AG04449 (cell line): ENCODE measurements around the gene RIC1.
"Not testable (repeated sequence)": the region's sequence is repeated elsewhere in the genome, so short reads cannot be mapped to it uniquely, and the experiment has no call there.

Source experiments
- CTCF ChIA-PET: fragments of 350-600 bp; formaldehyde crosslinking; extraction: SDS; loops from one replicate; lab custom pipeline; 2021; ENCODE audit warnings: antibody characterized with exemption; lab: Yijun Ruan, JAX
- POLR2A ChIA-PET: fragments of 400-600, 350-600 bp; formaldehyde crosslinking; extraction: SDS; loops from one replicate; lab custom pipeline; 2020; ENCODE audit warnings: antibody characterized with exemption, inconsistent platforms; lab: Yijun Ruan, JAX
- DNase-seq: peaks from one replicate; pipeline ENCODE4 v3.0.0-alpha.2; 2010; ENCODE audit warnings: low read depth, low spot score
- H3K4me3 ChIP-seq: 2 replicates; pipeline ENCODE4 v1.5.1; 2011; ENCODE audit warnings: low read depth, mild to moderate bottlenecking, control low read depth, low read length
- CTCF ChIP-seq: IDR thresholded peaks from one replicate; pipeline ENCODE4 v1.5.1; 2011; ENCODE audit warnings: mild to moderate bottlenecking, moderate library complexity, low read length, control low read depth, inconsistent platforms; ENCODE audit not compliant: insufficient read depth; ENCODE audit errors: missing control alignments

Gene RIC1

GRCh38 chr9:5628530-5629311, at the start of gene RIC1:
TSS of gene RIC1 (plus strand) at chr9:5629107. CDS start at chr9:5629310, 203 bp downstream.
- peak within 1 kb of the TSS; percentile 96 for H3K4me3 ChIP-seq
- CTCF ChIA-PET, result interaction anchor here (1.3 to 1.6 kb wide), 2 partner anchors 39 to 122 kb away, joined by 3 to 4 read pairs; no protein-coding TSS in a partner anchor
- POLR2A ChIA-PET, result interaction anchor here (0.5 to 1.5 kb wide), 11 partner anchors 12 to 949 kb away, joined by 3 to 7 read pairs (median 4); partner anchors contain the start of genes CDC37L1 and PDCD1LG2
- peak; percentile 55 for DNase-seq
- TF ChIP-seq CTCF, result no peak

GRCh38 chr9:5579881-5580280, 49.0 kb upstream of the RIC1 start:
- TF ChIP-seq CTCF, result no peak
- H3K4me3 ChIP-seq, result no peak overlapping the region
- no peak for DNase-seq
- POLR2A ChIA-PET, result no interaction called here
- CTCF ChIA-PET, result interaction anchor here (5.1 kb wide), 1 partner anchor 9 kb away, joined by 31 read pairs; no protein-coding TSS in a partner anchor

GRCh38 chr9:5580650-5581049, 48.3 kb upstream of the RIC1 start:
- TF ChIP-seq CTCF, result no peak
- CTCF ChIA-PET, result interaction anchor here (5.1 kb wide), 1 partner anchor 8 kb away, joined by 31 read pairs; no protein-coding TSS in a partner anchor

GRCh38 chr9:5581706-5582105, 47.2 kb upstream of the RIC1 start:
- CTCF ChIA-PET, H3K4me3 ChIP-seq, POLR2A ChIA-PET, DNase-seq: not testable (repeated sequence)

More at GRCh38 chr9:5580650-5581049, 48.3 kb upstream of the RIC1 start:
- DNase-seq, result no peak
- H3K4me3 ChIP-seq, result no peak overlapping the region
- POLR2A ChIA-PET, result no interaction called here

- CTCF ChIA-PET, result interaction anchor here (0.8 to 3.0 kb wide), 8 partner anchors 8 to 594 kb away, joined by 3 to 26 read pairs (median 6); partner anchors contain the start of gene CD274
- DNase-seq, result peak; percentile 26
- POLR2A ChIA-PET, result interaction anchor here (0.6 to 1.5 kb wide), 2 partner anchors 72 to 75 kb away, joined by 4 read pairs; partner anchors contain the start of gene PDCD1LG2
- TF ChIP-seq CTCF, result no peak
- no peak overlapping the region for H3K4me3 ChIP-seq
Measured at GRCh38 chr9:5582835-5583195, 46.1 kb upstream of the RIC1 start.

GRCh38 chr9:5586391-5586802, 42.5 kb upstream of the RIC1 start:
- peak; percentile 57 for DNase-seq
- no peak for TF ChIP-seq CTCF
- POLR2A ChIA-PET, result interaction anchor here (0.9 to 1.7 kb wide), 3 partner anchors 14 to 136 kb away, joined by 3 to 6 read pairs (median 4); partner anchors contain the start of genes CD274 and PDCD1LG2
- CTCF ChIA-PET, result interaction anchor here (0.7 to 5.7 kb wide), 11 partner anchors 8 to 824 kb away, joined by 3 to 99 read pairs (median 7); partner anchors contain the start of genes CD274, INSL6 and PLGRKT
- H3K4me3 ChIP-seq, result no peak overlapping the region
